ENCODE results near the gene POLE.
"Not testable (repeated sequence)": the region's sequence is repeated elsewhere in the genome, so short reads cannot be mapped to it uniquely, and the experiment has no call there.

Gene POLE

DNA sequence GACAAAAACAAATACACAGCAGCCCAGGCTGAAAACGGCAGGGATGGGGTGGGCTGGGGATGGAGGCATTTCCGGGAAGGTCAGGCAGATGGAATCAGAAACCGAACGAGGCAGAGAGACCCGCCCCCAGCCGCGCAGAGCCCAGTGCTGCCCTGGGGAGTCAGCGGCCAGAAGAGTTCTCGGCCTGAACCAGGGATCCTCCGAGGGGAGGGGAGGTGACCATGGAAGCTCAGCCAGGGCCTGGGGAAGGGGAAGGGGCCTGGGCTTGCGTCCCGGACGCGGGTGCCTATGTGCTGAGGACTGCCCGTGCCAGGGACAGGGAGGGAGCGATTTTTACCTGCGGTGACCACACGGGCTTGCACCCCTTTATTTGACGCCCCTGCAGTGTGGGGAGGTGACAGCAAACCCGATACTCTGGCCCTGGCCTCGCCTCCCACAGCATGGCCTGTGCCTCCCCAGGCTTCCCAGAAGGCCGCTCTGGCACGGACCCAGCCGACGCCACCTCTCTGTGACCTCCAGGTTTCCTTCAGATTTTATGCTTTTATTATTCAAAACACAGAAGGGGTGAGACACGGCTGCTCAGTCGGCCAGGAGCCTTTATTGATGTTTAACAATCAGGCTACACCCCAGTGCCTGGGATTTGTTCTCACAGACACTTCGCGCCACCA, 84.4 kb downstream of the POLE start:
- no peak for DNase-seq (ENCODE audit: low read depth)
- TF ChIP-seq, protein P1, sequence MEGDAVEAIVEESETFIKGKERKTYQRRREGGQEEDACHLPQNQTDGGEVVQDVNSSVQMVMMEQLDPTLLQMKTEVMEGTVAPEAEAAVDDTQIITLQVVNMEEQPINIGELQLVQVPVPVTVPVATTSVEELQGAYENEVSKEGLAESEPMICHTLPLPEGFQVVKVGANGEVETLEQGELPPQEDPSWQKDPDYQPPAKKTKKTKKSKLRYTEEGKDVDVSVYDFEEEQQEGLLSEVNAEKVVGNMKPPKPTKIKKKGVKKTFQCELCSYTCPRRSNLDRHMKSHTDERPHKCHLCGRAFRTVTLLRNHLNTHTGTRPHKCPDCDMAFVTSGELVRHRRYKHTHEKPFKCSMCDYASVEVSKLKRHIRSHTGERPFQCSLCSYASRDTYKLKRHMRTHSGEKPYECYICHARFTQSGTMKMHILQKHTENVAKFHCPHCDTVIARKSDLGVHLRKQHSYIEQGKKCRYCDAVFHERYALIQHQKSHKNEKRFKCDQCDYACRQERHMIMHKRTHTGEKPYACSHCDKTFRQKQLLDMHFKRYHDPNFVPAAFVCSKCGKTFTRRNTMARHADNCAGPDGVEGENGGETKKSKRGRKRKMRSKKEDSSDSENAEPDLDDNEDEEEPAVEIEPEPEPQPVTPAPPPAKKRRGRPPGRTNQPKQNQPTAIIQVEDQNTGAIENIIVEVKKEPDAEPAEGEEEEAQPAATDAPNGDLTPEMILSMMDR (IDR thresholded peaks at IDR 0.05; ENCODE audit: low read depth, low read length) = no peak
- TF ChIP-seq MYC (IDR thresholded peaks at IDR 0.05; ENCODE audit: low read depth, low read length) (no peak), POLR2A (IDR thresholded peaks at IDR 0.05; ENCODE audit: extremely low read depth, insufficient read length) (no peak)
- TF ChIP-seq, protein P2, sequence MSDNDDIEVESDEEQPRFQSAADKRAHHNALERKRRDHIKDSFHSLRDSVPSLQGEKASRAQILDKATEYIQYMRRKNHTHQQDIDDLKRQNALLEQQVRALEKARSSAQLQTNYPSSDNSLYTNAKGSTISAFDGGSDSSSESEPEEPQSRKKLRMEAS (IDR thresholded peaks at IDR 0.05; ENCODE audit: low read depth, low read length) = no peak
- H3K4me3 ChIP-seq (ENCODE audit: low read depth, low read length) = no peak overlapping the region

DNA sequence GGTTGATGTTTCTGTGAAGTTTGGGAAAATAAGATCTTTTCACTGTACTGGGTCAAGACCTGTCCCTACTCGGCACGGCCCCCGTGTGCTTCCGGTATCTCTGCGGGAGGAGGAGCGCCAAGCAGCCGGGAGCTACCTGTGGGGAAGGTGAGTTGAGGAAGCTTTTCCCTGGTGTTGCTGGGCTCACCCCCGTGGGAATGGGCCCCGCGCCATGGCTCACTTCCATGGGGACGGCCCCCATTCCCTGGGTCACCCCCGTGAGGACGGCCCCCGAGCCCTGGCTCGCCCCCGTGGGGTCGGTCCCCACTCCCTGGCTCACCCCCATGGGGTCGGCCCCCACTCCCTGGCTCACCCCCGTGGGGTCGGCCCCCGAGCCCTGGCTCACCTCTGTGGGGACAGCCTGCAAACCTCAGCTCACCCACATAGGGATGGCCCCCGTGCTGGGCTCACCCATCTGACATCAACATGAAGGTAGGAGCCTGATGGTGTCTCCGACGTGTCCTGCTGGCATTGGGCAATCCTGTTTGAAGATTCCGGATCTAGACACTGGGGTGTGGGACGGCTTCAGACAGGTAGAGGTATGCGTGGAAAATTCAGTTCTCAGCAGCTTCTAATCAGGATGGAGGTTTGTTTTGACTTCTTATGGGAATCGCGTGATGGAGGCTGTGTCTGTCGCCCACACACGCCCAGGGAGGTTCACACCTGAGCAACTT, 85.8 kb downstream of the POLE start:
- no peak for TF ChIP-seq MYC (IDR thresholded peaks at IDR 0.05; ENCODE audit: low read depth, low read length)
- TF ChIP-seq, protein P2 (IDR thresholded peaks at IDR 0.05; ENCODE audit: low read depth, low read length) = no peak
- TF ChIP-seq, protein P1 (IDR thresholded peaks at IDR 0.05; ENCODE audit: low read depth, low read length) = no peak
- no peak for TF ChIP-seq POLR2A (IDR thresholded peaks at IDR 0.05; ENCODE audit: extremely low read depth, insufficient read length)
- no peak overlapping the region for H3K4me3 ChIP-seq (ENCODE audit: low read depth, low read length)

DNA sequence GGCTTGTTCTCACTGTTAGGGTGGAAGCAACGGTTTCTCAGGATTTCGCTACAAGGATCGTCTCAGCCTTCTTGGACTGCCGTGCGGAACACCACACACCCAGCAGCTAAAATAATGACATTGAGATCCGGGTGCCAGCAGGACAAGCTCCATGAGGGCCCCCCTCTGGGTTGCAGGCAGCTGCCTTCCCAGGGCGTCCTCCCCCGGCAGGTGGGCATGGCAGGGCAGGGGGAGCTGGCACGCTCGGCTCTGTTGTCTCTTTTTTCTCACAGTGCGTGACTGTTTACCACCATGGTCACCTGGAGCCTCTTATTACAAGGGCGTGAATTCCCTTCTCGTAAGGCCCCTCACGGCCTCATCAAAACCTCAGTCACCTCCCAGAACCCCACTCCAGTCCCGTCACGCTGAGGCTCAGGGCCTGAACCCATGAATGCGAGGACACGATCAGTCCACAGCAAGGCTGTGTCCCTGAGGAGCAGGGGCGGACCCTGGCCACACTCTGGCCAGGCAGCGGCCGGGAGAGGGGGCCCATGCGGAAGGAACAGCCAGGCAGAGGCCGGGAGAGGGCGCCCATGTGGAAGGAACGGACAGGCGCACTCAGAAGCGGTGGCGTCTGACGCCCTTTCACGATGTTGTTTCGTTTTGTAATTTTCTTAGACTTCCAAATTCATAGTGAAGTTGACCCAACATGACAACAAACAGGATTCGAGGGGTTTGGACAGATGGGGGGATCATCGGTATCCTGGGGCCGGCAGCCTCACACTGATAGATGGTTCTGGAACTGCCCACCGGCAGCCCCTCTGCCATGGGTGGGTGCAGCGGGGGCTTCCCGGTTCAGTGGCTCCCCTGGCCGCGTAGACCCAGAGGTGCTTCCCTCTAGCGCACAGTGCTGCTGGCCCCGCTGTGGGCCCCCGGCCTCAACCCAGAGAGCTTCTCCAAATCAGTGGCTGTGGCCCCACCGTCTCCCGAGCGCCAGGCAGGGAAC, 86.8 kb downstream of the POLE start:
- peak; percentile 83 for DNase-seq (ENCODE audit: low read depth)
- peak overlapping the region; percentile 55 for H3K4me3 ChIP-seq (ENCODE audit: low read depth, low read length)
- TF ChIP-seq POLR2A (IDR thresholded peaks at IDR 0.05; ENCODE audit: extremely low read depth, insufficient read length) (no peak), MYC (IDR thresholded peaks at IDR 0.05; ENCODE audit: low read depth, low read length) (peak; percentile 72; the same call in 1 of the 2 replicates)
- TF ChIP-seq, protein P2 (IDR thresholded peaks at IDR 0.05; ENCODE audit: low read depth, low read length) = peak; percentile 75
- TF ChIP-seq, protein P1 (IDR thresholded peaks at IDR 0.05; ENCODE audit: low read depth, low read length) = peak; percentile 86

More for the DNA sequence above, 85.8 kb downstream of the POLE start:
- DNase-seq (ENCODE audit: low read depth) = no peak

DNA sequence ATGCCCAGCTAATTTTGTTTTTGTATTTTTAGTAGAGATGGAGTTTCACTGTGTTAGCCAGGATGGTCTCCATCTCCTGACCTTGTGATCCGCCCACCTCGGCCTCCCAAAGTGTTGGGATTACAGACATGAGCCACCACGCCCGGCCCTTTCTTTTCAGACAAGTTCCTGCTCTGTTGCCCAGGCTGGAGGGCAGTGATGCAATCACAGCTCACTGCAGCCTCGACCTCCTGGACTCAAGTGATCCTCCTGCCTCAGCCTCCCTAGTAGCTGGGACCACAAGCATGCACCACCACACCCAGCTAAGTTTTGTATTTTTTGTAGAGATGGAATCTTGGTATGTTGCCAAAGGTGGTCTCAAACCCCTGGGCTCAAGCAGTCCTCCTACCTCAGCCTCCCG, 87.6 kb downstream of the POLE start:
- not testable (repeated sequence) for DNase-seq (ENCODE audit: low read depth); H3K4me3 ChIP-seq (ENCODE audit: low read depth, low read length)

DNA sequence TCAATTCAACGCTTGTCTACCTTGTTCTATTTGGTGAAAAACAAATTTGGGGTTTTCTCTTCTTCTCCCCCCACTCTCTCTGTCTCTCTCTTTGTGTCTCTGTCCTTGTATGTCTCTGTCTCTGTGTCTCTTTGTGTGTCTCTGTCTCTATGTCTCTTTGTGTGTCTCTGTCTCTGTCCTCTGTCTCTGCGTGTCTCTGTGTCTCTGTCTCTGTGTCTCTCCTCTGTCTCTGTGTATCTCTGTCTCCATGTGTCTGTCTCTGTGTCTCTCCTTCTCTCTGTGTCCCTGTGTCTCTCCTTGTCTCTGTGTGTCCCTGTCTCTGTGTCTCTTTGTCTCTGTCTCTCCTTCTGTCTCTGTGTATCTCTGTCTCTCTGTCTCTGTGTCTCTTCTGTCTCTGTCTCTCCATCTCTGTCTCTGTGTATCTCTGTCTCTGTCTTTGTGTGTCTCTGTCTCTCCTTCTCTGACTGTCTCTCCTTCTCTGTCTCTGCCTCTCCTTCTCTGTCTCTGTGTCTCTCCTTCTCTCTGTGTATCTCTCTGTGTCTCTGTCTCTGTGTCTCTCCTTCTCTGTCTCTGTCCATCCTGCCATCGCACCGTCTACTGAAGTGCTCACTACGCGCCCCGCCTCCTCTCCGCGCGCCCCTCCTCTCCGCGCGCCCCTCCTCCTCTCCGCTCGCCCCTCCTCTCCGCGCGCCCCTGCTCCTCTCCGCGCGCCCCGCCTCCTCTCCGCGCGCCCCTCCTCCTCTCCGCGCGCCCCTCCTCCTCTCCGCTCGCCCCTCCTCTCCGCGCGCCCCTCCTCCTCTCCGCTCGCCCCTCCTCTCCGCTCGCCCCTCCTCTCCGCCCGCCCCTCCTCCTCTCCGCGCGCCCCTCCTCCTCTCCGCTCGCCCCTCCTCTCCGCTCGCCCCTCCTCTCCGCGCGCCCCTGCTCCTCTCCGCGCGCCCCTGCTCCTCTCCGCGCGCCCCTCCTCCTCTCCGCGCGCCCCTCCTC, 89.5 kb downstream of the POLE start:
- no peak for DNase-seq (ENCODE audit: low read depth)
- TF ChIP-seq, protein P2 (IDR thresholded peaks at IDR 0.05; ENCODE audit: low read depth, low read length) = no peak
- TF ChIP-seq POLR2A (IDR thresholded peaks at IDR 0.05; ENCODE audit: extremely low read depth, insufficient read length) = no peak
- TF ChIP-seq, protein P1 (IDR thresholded peaks at IDR 0.05; ENCODE audit: low read depth, low read length) = no peak
- TF ChIP-seq MYC (IDR thresholded peaks at IDR 0.05; ENCODE audit: low read depth, low read length) = no peak
- H3K4me3 ChIP-seq (ENCODE audit: low read depth, low read length) = no peak overlapping the region
